LNCAP (cell line): ENCODE results near the gene AGTRAP.

Source experiments
- TF ChIP-seq, protein P1 (sequence below): fragments of 450-650 bp; IDR thresholded peaks from 2 replicates; pipeline ENCODE4 v1.5.1; 2017; ENCODE audit warnings: mild to moderate bottlenecking

AGTRAP gene

DNA sequence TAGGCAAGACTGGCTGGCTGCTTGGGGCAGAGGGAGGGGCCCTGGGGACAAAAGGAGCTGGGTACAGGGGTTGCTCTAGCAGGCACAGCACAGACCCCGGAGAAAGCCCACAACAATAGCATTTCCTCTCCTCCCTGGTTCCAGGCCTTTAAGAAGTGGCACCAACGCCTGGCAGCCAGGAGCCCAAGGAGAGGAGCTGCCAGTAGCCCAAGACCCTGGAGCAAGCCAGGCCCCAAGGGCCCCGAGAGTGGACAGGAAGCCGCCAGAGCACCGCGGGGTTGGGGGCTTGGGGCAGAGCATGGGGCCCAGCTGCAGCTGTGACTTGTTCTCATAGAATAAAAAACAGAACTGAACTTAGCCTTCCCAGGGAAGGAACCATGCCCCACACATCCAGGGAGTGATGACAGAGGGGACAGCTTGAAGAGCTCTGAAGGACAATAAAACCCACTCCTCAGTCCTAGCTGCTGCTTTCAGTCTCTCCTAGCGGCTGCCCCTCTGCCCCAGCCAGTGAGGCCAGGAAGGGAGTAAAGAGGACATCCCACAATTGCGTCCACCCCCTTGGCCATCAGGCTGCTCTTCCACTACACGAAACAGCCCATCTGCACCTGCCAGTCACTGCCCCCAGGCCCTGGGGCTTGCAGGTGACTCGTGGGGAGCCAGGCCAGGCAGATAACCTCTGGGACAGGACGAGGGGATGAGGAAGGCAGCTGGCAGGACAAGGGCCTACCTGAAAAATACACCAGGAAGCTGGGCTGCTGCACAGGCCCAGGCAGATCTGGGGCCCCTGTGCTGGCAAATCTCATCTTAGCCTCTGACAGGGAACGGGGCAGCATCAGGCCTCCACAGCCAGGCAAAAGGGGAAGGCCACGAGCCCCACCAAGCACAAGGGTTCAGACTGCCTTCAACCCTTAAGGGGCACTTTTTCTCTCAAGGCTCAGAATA, 53.5 kb downstream of the AGTRAP start:
- TF ChIP-seq, protein P1, sequence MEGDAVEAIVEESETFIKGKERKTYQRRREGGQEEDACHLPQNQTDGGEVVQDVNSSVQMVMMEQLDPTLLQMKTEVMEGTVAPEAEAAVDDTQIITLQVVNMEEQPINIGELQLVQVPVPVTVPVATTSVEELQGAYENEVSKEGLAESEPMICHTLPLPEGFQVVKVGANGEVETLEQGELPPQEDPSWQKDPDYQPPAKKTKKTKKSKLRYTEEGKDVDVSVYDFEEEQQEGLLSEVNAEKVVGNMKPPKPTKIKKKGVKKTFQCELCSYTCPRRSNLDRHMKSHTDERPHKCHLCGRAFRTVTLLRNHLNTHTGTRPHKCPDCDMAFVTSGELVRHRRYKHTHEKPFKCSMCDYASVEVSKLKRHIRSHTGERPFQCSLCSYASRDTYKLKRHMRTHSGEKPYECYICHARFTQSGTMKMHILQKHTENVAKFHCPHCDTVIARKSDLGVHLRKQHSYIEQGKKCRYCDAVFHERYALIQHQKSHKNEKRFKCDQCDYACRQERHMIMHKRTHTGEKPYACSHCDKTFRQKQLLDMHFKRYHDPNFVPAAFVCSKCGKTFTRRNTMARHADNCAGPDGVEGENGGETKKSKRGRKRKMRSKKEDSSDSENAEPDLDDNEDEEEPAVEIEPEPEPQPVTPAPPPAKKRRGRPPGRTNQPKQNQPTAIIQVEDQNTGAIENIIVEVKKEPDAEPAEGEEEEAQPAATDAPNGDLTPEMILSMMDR: no peak

DNA sequence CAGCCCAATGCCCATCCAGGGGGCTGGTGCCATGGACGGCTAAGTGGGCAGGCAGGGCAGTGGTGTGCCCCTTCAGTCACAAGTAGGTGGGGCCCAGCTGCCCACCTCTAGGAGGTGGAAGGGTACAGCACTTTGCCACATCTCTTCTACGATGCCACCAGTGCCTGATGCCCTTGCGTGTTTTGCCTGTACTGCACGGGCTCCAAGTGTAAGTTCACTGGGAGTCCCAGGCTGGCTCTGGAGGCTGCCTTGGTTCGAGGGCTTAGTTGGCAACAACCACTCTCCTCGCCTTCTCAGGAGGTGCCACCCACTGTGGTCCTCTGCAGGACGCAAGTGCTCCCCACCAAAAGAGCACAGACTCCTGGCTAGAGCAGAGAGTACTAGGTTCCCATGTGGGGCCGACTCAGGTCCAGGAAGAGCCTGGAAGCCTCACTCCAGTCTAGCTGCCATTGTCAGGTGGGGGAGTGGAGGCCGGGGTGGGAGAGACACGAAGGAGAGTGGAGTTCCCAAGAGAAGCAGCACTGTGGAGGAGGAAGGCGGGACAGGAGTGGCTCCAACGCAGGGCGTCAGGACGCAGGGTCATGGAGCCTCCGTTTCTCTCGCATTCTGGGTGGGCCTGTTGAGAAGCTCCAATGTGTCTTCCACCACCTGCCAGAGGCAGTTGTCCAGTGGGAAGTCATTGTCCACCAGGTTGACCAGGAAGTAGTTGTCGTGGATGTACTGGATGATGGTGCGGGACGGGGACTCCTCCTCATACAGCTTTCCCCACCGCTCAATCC, 54.4 kb downstream of the AGTRAP start:
- TF ChIP-seq, protein P1: no peak

DNA sequence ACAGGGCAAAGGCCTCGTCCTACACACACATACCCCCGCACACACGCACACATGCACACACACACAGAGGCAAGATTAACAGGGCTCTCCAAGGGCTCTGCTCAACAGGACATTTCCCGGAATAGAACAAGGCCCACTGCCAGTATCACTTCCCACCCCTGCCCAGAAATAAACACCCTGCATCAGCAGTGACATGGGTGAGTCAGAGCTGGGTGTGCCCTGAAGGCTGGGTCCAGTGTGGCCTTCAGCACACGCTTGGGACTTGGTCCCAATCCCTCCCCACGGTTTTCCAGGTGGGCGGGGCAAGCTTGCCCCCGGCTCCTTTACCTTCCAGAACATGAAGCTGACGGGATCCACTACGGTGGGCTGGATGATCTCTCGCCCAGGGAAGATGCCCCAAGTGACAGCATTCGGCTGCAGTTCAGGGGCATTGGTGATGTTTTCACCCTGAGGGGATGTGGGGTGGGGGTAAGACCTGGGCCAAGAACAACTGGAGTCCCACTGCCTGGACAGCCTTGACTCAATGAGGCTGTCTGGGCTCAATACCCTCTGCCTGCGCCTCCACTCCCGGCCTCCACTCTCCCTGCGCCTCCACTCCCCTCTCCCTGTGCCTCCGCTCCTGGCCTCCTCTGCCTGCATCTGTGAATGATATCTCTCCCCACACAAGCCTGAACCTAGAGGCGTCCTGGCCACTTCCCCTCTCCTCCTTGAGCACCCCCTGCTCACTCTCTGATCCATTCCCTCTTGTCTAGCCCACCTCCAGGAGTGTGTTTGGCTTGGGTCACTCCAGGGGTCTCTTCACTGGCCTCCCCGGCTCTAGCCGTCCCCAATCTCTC, 55.2 kb downstream of the AGTRAP start:
- TF ChIP-seq, protein P1: no peak

DNA sequence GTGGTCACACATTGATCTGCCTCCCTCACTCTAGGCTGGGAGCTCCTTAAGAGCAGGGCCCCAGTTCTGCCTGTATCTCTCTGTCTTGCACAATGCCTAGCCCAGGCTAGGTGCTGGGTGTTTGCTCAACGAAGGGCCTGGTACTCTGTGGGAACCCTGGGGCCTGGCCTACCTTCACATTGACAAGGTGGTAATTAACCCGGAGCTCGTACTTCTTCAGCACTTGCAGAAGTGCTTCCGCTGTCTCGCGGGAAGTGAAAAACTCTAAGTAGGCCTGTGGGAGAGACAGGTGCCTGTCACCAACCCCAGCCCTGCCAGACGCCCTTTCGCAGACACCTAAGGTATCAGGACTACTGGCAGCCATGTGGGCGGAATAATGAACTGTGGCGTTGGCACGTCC, 56.2 kb downstream of the AGTRAP start:
- TF ChIP-seq, protein P1: no peak

DNA sequence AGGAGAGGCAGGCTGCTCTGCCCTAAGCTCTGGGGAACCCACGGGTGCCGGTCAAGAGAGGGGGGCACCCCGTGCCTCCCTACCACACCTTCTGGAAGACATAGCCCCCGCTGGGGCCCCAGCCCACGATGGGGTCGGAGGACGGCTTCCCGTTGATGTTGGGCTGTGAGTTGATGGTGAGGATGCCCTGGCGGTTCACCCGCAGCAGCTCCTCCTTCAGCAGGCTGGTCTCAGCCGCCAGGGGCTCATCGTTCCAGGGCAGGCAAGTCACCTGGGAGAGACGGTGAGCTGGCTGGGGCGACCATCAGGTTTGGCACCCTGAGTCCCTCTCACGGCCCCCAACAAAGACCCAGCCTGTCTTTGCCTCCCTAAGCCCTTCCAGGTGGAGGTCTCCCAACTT, 57.9 kb downstream of the AGTRAP start:
- TF ChIP-seq, protein P1: no peak

DNA sequence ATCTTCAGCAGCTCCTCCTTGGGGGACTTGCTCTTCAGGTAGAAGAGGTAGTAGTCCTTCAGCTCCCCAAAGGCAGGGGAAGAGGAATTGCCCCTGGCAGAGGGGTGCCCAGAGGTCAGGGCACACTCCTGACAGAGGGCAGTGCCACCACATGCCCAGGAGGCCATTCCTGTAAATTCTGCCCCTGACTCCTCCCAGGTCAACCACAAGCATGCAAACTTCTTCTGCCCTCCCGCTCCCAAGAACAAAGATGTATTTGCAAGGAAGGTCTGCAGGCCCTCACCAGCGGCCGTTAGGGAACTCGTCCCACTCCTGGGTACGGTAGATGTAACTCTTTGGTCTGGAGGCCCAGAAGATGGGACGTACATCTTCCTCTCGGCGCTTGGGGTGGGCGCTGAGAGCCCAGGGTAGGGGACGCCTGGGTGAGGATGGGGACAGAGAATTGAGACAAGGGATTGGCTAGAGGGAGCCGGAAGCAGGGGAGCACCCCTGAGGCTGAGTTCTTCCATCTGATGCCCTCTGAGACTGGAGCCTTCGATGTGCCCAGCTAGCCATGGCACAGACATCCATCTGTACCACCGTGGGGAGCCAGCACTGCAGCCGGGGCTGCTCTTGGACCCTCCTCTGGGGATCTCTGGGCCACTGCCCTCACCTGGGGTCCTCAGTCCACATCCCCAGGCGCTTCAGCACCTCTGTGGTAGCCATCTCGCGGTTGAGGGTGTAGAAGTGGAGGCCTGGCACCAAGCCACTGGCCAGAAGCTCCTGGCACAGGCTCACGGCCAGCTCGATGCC, 58.7 kb downstream of the AGTRAP start:
- TF ChIP-seq, protein P1: no peak
